H1 (cell line): ENCODE results near the gene TMEM135. TPM values are rescaled to one million over a fixed set of nuclear protein-coding genes. Genes with fewer than 3 reads are reported as not detected.

Experiments
- CTCF ChIA-PET: fragments of 300-600 bp; sonication (Branson Sonifier 250); formaldehyde crosslinking; loops from one replicate; lab custom pipeline; 2021; ENCODE audit not compliant: partially characterized antibody; lab: Charles Lee
- POLR2A ChIA-PET: fragments of 300-600 bp; sonication (Branson Sonifier 250); formaldehyde crosslinking; loops from one replicate; lab custom pipeline; 2021; ENCODE audit warnings: inconsistent platforms; ENCODE audit not compliant: partially characterized antibody; lab: Charles Lee
- DNase-seq, 2 experiments: peaks; one replicate each; pipeline versions ENCODE4 v3.0.0 to v3.0.0-alpha.2; 2010 to 2022; ENCODE audit warnings: low spot score in 2 of 2, low read depth in 1 of 2, mixed read lengths in 1 of 2
- FAIRE-seq: peaks from 2 replicates; lab custom pipeline; 2011; peaks lifted over from hg19 to GRCh38; lab: Jason Lieb, UNC
- H2AFZ ChIP-seq: 2 replicates; pipeline ENCODE4 v1.8.1; 2012; ENCODE audit warnings: low read length, inconsistent platforms
- H2AK5ac ChIP-seq: 2 replicates; pipeline ENCODE4 v1.6.1; 2013; ENCODE audit warnings: low read depth, low read length
- H2BK120ac ChIP-seq: replicated peaks from 2 replicates; pipeline ENCODE3; 2013; ENCODE audit warnings: low read depth, low read length, inconsistent platforms
- H2BK12ac ChIP-seq: 2 replicates; pipeline ENCODE4 v1.6.1; 2013; ENCODE audit warnings: low read depth, low read length
- H2BK15ac ChIP-seq: 2 replicates; pipeline ENCODE4 v1.6.1; 2013; ENCODE audit warnings: low read length
- H2BK20ac ChIP-seq: 2 replicates; pipeline ENCODE4 v1.6.1; 2013; ENCODE audit warnings: low read length
- H2BK5ac ChIP-seq: 2 replicates; pipeline ENCODE4 v1.6.1; 2013; ENCODE audit warnings: low read depth, low read length
- H3K14ac ChIP-seq: 2 replicates; pipeline ENCODE4 v1.6.1; 2013; ENCODE audit warnings: inconsistent platforms; ENCODE audit not compliant: insufficient read length
- H3K18ac ChIP-seq: 2 replicates; pipeline ENCODE4 v1.6.1; 2013; ENCODE audit warnings: low read length; ENCODE audit errors: extremely low read depth
- H3K23ac ChIP-seq: 2 replicates; pipeline ENCODE4 v1.6.1; 2013; ENCODE audit warnings: inconsistent platforms; ENCODE audit not compliant: insufficient read length
- H3K23me2 ChIP-seq: 2 replicates; pipeline ENCODE4 v1.6.1; 2013; ENCODE audit warnings: low read depth, low read length
- H3K27ac ChIP-seq: 2 replicates; pipeline ENCODE4 v1.6.1; 2011; ENCODE audit warnings: low read depth, low read length, inconsistent platforms
- H3K27me3 ChIP-seq, 4 experiments: replicated peaks in 1 of 4; 1 replicate in 1 of 4; 2 replicates in 3 of 4; pipeline versions ENCODE4 v1.6.1 to v1.8.1; 2011 to 2013; ENCODE audit warnings: low read length in 3 of 4, mild to moderate bottlenecking in 3 of 4, inconsistent platforms in 2 of 4, mixed read lengths in 2 of 4, moderate library complexity in 1 of 4; ENCODE audit not compliant: control insufficient read depth in 3 of 4, insufficient read depth in 3 of 4; ENCODE audit errors: extremely low read depth in 1 of 4
- H3K36me3 ChIP-seq, 4 experiments: 2 replicates each; pipeline versions ENCODE4 v1.6.1 to v1.8.1; 2011 to 2013; ENCODE audit warnings: mild to moderate bottlenecking in 4 of 4, low read length in 3 of 4, moderate library complexity in 2 of 4, control low read depth in 1 of 4, inconsistent platforms in 1 of 4; ENCODE audit not compliant: insufficient read depth in 4 of 4, control insufficient read depth in 2 of 4
- H3K4ac ChIP-seq: replicated peaks from 2 replicates; pipeline ENCODE3; 2013; ENCODE audit warnings: low read length, low read depth, mixed read lengths, inconsistent platforms; ENCODE audit not compliant: insufficient read length
- H3K4me1 ChIP-seq, 4 experiments: replicated peaks in 1 of 4; 1 replicate in 1 of 4; 2 replicates in 3 of 4; pipeline versions ENCODE4 v1.6.1 to v1.8.1; 2011 to 2013; ENCODE audit warnings: low read length in 3 of 4, inconsistent platforms in 2 of 4, mixed read lengths in 1 of 4; ENCODE audit not compliant: insufficient read depth in 4 of 4, control insufficient read depth in 3 of 4
- H3K4me2 ChIP-seq, 2 experiments: 2 replicates each; pipeline versions ENCODE4 v1.6.1 to v1.8.1; 2011 to 2013; ENCODE audit warnings: low read depth in 2 of 2, low read length in 2 of 2, control low read depth in 1 of 2, inconsistent platforms in 1 of 2, mild to moderate bottlenecking in 1 of 2; ENCODE audit not compliant: insufficient read depth in 1 of 2
- H3K4me3 ChIP-seq, 4 experiments: fragments of 200-600, 300-600 bp in 1 of 4; sonication (generic), shearing (Covaris generic), sonication (Bioruptor Twin) in 1 of 4; 2 replicates each; pipeline versions ENCODE4 v1.5.1 to v1.8.1; 2011 to 2016; ENCODE audit warnings: low read length in 4 of 4, low read depth in 3 of 4, control low read depth in 2 of 4, inconsistent platforms in 2 of 4, mild to moderate bottlenecking in 2 of 4, mixed read lengths in 1 of 4, moderate library complexity in 1 of 4; ENCODE audit not compliant: insufficient read depth in 2 of 4; ENCODE audit errors: extremely low read depth in 1 of 4
- H3K56ac ChIP-seq: replicated peaks from 2 replicates; pipeline ENCODE3; 2013; ENCODE audit warnings: low read depth, mild to moderate bottlenecking, mixed read lengths, low read length, inconsistent platforms; ENCODE audit not compliant: insufficient read length
- H3K79me1 ChIP-seq: 2 replicates; pipeline ENCODE4 v1.6.1; 2013; ENCODE audit warnings: low read depth, low read length, control low read depth
- H3K79me2 ChIP-seq, 2 experiments: 2 replicates each; pipeline versions ENCODE4 v1.6.1 to v1.8.1; 2012 to 2013; ENCODE audit warnings: low read length in 2 of 2, mild to moderate bottlenecking in 2 of 2, inconsistent platforms in 1 of 2; ENCODE audit not compliant: insufficient read depth in 2 of 2, control insufficient read depth in 1 of 2
- H3K9ac ChIP-seq, 4 experiments: replicated peaks in 1 of 4; 1 replicate in 1 of 4; 2 replicates in 3 of 4; pipeline versions ENCODE4 v1.6.1 to v1.8.1; 2011 to 2013; ENCODE audit warnings: low read depth in 3 of 4, low read length in 3 of 4, control low read depth in 2 of 4, mild to moderate bottlenecking in 2 of 4, moderate library complexity in 2 of 4, inconsistent platforms in 1 of 4; ENCODE audit errors: extremely low read depth in 1 of 4
- H3K9me3 ChIP-seq, 2 experiments: 2 replicates each; pipeline versions ENCODE4 v1.6.1 to v1.8.1; 2012 to 2013; ENCODE audit warnings: mild to moderate bottlenecking in 2 of 2, moderate library complexity in 2 of 2, control low read depth in 1 of 2, inconsistent platforms in 1 of 2, low read depth in 1 of 2, low read length in 1 of 2, mixed read lengths in 1 of 2; ENCODE audit not compliant: insufficient read depth in 2 of 2
- H4K20me1 ChIP-seq, 2 experiments: replicated peaks in 1 of 2; 2 replicates each; pipeline versions ENCODE3 to v1.8.1; 2011 to 2013; ENCODE audit warnings: inconsistent platforms in 2 of 2, low read length in 2 of 2, mild to moderate bottlenecking in 1 of 2; ENCODE audit not compliant: insufficient read depth in 2 of 2, control insufficient read depth in 1 of 2
- H4K5ac ChIP-seq: 2 replicates; pipeline ENCODE4 v1.6.1; 2013; ENCODE audit warnings: low read length, low read depth, mixed read lengths, inconsistent platforms; ENCODE audit not compliant: insufficient read length
- H4K8ac ChIP-seq: 2 replicates; pipeline ENCODE4 v1.8.0; 2013; ENCODE audit warnings: mild to moderate bottlenecking, moderate library complexity, low read length, inconsistent platforms; ENCODE audit not compliant: insufficient read depth; ENCODE audit errors: extremely low read depth
- H4K91ac ChIP-seq: replicated peaks from 2 replicates; pipeline ENCODE3; 2013; ENCODE audit warnings: low read length, mixed read lengths, inconsistent platforms; ENCODE audit not compliant: insufficient read length
- MAFK ChIP-seq: IDR thresholded peaks from 2 replicates; pipeline ENCODE4 v1.6.1; 2012; ENCODE audit warnings: low read depth, mild to moderate bottlenecking, improper control_type of control experiment, low read length
- RBBP5 ChIP-seq: IDR thresholded peaks from 2 replicates; pipeline ENCODE4 v1.7.1; 2012; ENCODE audit warnings: low read depth, mild to moderate bottlenecking, inconsistent platforms, low read length, moderate library complexity, borderline replicate concordance
- TEAD4 ChIP-seq: IDR thresholded peaks from 2 replicates; pipeline ENCODE4 v1.6.1; 2012; ENCODE audit warnings: low read depth, low read length, inconsistent platforms, mixed read lengths
- WGBS, 2 experiments: shearing (Covaris generic) in 1 of 2; methylation state at CpG; one replicate each; pipeline versions ENCODE4 v1.1.6 to v1.1.7; 2013 to 2015; ENCODE audit warnings: low lambda C conversion rate in 2 of 2, mixed read lengths in 2 of 2, inconsistent platforms in 1 of 2, low coverage in 1 of 2, missing lambda C conversion rate in 1 of 2; ENCODE audit not compliant: insufficient replicate concordance in 2 of 2, insufficient coverage in 1 of 2, insufficient read length in 1 of 2; ENCODE audit errors: extremely low coverage in 1 of 2, missing lambda C conversion rate in 1 of 2; 5-methylcytosine and 5-hydroxymethylcytosine counted together
- polyA plus RNA-seq, 7 experiments: library from polyadenylated mRNA; depleted of rRNA in 3 of 7; stranded (reverse) in 5 of 7; unstranded in 2 of 7; fragments of >200 nt in 5 of 7; fragments of 200-250 nt in 2 of 7; gene quantifications; 1 replicate in 5 of 7; 2 replicates in 1 of 7; 4 replicates in 1 of 7; pipeline versions ENCODE4 v1.2.1 to v1.2.3, GENCODE V29; 2011 to 2013; ENCODE audit warnings: missing spikeins in 2 of 7, mixed read lengths in 2 of 7
- total RNA-seq: library from RNA; stranded (reverse); fragmentation: NEBNext Ultra II Directional; extraction: Animal tissue kit (Norgen Biotek cat#: 25700); gene quantifications from 2 replicates; pipeline ENCODE4 v1.2.1, GENCODE V29; 2021

TMEM135 gene
- total and polyA plus RNA-seq, 2 of the 8 experiments (the other 6 are each of a cell fraction or from before 2014, with no cell fraction given), result 9.3 to 31.3 TPM

DNA sequence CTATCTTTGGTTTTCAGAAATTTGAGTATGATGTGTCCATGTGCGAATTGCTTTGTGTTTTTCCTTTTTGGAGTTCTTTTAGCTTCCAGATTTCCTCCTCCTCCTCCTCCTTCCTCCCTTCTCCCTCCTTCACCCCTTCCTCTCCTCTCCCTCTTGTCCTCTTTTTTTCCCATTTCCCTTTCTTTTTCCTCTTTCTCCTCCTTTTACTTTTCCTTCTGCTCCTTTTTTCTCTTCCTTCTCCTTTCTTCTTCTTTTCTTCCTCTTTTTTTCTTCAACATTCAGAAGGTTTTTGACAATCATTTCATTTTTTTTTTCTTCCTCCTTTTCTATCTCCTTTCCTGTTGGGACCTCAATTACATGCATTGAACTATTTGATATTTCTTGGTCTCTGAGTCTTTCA lies 104.9 kb downstream of the TMEM135 start:
- no peaks in the 10 kb centered on the region for H4K20me1 ChIP-seq
- no peak overlapping the region for H2BK12ac ChIP-seq
- H3K4me1 ChIP-seq, result peaks cover 0 to 3% (median 2%) of the 10 kb centered on the region in 4 experiments; a peak in 2 of 7 replicates
- ChIA-PET CTCF (interaction anchor here (0.6 to 1.0 kb wide), 2 partner anchors 45 to 1449 kb away, joined by 3 to 4 read pairs; no protein-coding TSS in a partner anchor), POLR2A (no interaction called here)
- H3K4me3 ChIP-seq, result no peak overlapping the region
- no peak overlapping the region for H2AK5ac ChIP-seq
- H2AFZ ChIP-seq, result no peak overlapping the region
- no peak overlapping the region for H4K5ac ChIP-seq
- H3K9ac ChIP-seq, result no peak overlapping the region
- H3K4me2 ChIP-seq, result no peak overlapping the region
- H3K56ac ChIP-seq, result no peak overlapping the region
- no peak overlapping the region for H3K27ac ChIP-seq
- no peak overlapping the region for H4K8ac ChIP-seq
- no peak for FAIRE-seq
- no peaks in the 10 kb centered on the region; the same call in 1 of the 2 replicates for H3K79me1 ChIP-seq
- no peak for TF ChIP-seq TEAD4
- TF ChIP-seq MAFK, result no peak
- no peak for TF ChIP-seq RBBP5
- TF ChIP-seq, all 59 proteins: peak for 0
- no peak for DNase-seq
- Histone ChIP-seq H3K23ac (no peak overlapping the region), H2BK5ac (no peak overlapping the region), H3K27me3 (no peaks in the 10 kb centered on the region), H3K4ac (no peak overlapping the region), H3K18ac (no peak overlapping the region), H2BK15ac (no peak overlapping the region), H3K23me2 (no peaks in the 10 kb centered on the region), H3K14ac (no peak overlapping the region), H3K36me3 (0 out of 8 replicates have a peak, but pooled peaks cover 0 to 7% (median 1%) of the 10 kb centered on the region in 4 experiments), H3K9me3 (peaks cover 2 to 5% of the 10 kb centered on the region in 2 experiments; a peak in 2 of 4 replicates), H4K91ac (no peak overlapping the region), H2BK120ac (no peak overlapping the region), H2BK20ac (no peak overlapping the region), H3K79me2 (peaks cover 0 to 8% of the 10 kb centered on the region in 2 experiments; a peak in 2 of 4 replicates)
- WGBS, 2 experiments, result 88% methylated on average over 1 of the region's 1 CpG; no CpG with 5 or more reads in 1 of the 2 experiments
